Liver (tissue), 3 donors: ENCODE measurements around the gene TCTN1.

Source experiments
- ATF3 ChIP-seq: IDR thresholded peaks from 2 replicates; pipeline ENCODE4 v1.6.1; 2016; ENCODE audit warnings: antibody characterized with exemption
- CTCF ChIP-seq: fragments of 150-350 bp; IDR thresholded peaks from 2 replicates; pipeline ENCODE4 v1.5.1; 2017; ENCODE audit warnings: improper control_type of control experiment, low read depth, low read length; ENCODE audit not compliant: missing input control
- EGR1 ChIP-seq, 2 donors: IDR thresholded peaks; 2 replicates each; pipeline ENCODE4 v1.6.1; 2016 to 2018; ENCODE audit warnings: antibody characterized with exemption in 2 of 2, low read depth in 2 of 2
- GABPA ChIP-seq, 2 donors: IDR thresholded peaks in 1 of 2; conservative IDR thresholded peaks in 1 of 2; 2 replicates each; pipeline ENCODE4 v1.6.1; 2016; ENCODE audit warnings: antibody characterized with exemption in 2 of 2, mild to moderate bottlenecking in 1 of 2, moderate library complexity in 1 of 2
- JUND ChIP-seq, 2 donors: IDR thresholded peaks; 2 replicates each; pipeline ENCODE4 v1.6.1; 2016; ENCODE audit warnings: antibody characterized with exemption in 2 of 2
- NR2F2 ChIP-seq: IDR thresholded peaks from 2 replicates; pipeline ENCODE4 v1.6.1; 2016; ENCODE audit warnings: antibody characterized with exemption
- RAD21 ChIP-seq, 2 donors: IDR thresholded peaks; 2 replicates each; pipeline ENCODE4 v1.6.1; 2016; ENCODE audit warnings: antibody characterized with exemption in 2 of 2, mild to moderate bottlenecking in 2 of 2
- SP1 ChIP-seq: IDR thresholded peaks from 2 replicates; pipeline ENCODE4 v1.6.1; 2018; ENCODE audit warnings: antibody characterized with exemption, mild to moderate bottlenecking
- TAF1 ChIP-seq: conservative IDR thresholded peaks from 2 replicates; pipeline ENCODE4 v1.6.1; 2016; ENCODE audit warnings: antibody characterized with exemption, mild to moderate bottlenecking
- YY1 ChIP-seq: IDR thresholded peaks from 2 replicates; pipeline ENCODE4 v1.6.1; 2016; ENCODE audit warnings: antibody characterized with exemption, mild to moderate bottlenecking
- TF ChIP-seq, protein P1 (sequence below): IDR thresholded peaks from 2 replicates; pipeline ENCODE4 v1.6.1; 2016; ENCODE audit warnings: antibody characterized with exemption
- TF ChIP-seq, protein P2 (sequence below): IDR thresholded peaks from 2 replicates; pipeline ENCODE4 v1.6.1; 2016; ENCODE audit warnings: antibody characterized with exemption
- TF ChIP-seq, protein P3 (sequence below): IDR thresholded peaks from 2 replicates; pipeline ENCODE4 v1.6.1; 2016; ENCODE audit warnings: antibody characterized with exemption, mild to moderate bottlenecking
- donor health status: healthy.
- donor health status: healthy.

- no peak for TF ChIP-seq CTCF
- no peak for TF ChIP-seq RAD21 (IDR thresholded peaks at IDR 0.05)
- TF ChIP-seq EGR1 (IDR thresholded peaks at IDR 0.05; ENCODE audit: low read depth in 2 of 2): no peak
- TF ChIP-seq, protein P1, sequence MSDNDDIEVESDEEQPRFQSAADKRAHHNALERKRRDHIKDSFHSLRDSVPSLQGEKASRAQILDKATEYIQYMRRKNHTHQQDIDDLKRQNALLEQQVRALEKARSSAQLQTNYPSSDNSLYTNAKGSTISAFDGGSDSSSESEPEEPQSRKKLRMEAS: no peak
- TF ChIP-seq TAF1: no peak
- TF ChIP-seq YY1: no peak
- TF ChIP-seq SP1: no peak
- TF ChIP-seq GABPA (IDR thresholded peaks at IDR 0.05 in 1 of 2, conservative IDR thresholded peaks at IDR 0.05 in 1 of 2): no peak
- TF ChIP-seq, protein P2, sequence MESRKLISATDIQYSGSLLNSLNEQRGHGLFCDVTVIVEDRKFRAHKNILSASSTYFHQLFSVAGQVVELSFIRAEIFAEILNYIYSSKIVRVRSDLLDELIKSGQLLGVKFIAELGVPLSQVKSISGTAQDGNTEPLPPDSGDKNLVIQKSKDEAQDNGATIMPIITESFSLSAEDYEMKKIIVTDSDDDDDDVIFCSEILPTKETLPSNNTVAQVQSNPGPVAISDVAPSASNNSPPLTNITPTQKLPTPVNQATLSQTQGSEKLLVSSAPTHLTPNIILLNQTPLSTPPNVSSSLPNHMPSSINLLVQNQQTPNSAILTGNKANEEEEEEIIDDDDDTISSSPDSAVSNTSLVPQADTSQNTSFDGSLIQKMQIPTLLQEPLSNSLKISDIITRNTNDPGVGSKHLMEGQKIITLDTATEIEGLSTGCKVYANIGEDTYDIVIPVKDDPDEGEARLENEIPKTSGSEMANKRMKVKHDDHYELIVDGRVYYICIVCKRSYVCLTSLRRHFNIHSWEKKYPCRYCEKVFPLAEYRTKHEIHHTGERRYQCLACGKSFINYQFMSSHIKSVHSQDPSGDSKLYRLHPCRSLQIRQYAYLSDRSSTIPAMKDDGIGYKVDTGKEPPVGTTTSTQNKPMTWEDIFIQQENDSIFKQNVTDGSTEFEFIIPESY: no peak
- TF ChIP-seq, protein P3, sequence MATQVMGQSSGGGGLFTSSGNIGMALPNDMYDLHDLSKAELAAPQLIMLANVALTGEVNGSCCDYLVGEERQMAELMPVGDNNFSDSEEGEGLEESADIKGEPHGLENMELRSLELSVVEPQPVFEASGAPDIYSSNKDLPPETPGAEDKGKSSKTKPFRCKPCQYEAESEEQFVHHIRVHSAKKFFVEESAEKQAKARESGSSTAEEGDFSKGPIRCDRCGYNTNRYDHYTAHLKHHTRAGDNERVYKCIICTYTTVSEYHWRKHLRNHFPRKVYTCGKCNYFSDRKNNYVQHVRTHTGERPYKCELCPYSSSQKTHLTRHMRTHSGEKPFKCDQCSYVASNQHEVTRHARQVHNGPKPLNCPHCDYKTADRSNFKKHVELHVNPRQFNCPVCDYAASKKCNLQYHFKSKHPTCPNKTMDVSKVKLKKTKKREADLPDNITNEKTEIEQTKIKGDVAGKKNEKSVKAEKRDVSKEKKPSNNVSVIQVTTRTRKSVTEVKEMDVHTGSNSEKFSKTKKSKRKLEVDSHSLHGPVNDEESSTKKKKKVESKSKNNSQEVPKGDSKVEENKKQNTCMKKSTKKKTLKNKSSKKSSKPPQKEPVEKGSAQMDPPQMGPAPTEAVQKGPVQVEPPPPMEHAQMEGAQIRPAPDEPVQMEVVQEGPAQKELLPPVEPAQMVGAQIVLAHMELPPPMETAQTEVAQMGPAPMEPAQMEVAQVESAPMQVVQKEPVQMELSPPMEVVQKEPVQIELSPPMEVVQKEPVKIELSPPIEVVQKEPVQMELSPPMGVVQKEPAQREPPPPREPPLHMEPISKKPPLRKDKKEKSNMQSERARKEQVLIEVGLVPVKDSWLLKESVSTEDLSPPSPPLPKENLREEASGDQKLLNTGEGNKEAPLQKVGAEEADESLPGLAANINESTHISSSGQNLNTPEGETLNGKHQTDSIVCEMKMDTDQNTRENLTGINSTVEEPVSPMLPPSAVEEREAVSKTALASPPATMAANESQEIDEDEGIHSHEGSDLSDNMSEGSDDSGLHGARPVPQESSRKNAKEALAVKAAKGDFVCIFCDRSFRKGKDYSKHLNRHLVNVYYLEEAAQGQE: no peak
- TF ChIP-seq JUND (IDR thresholded peaks at IDR 0.05): no peak
- no peak for TF ChIP-seq ATF3
- no peak for TF ChIP-seq NR2F2
Observed at GRCh38 chr12:110676171-110676570, 62.2 kb downstream of the TCTN1 start.
